Aorta (tissue), 5 donors: ENCODE measurements around the gene PICK1. TPM values are rescaled to one million over a fixed set of nuclear protein-coding genes. Genes with fewer than 3 reads are reported as not detected.
"Not testable (repeated sequence)": the region's sequence is repeated elsewhere in the genome, so short reads cannot be mapped to it uniquely, and the experiment has no call there.

ENCODE experiments used
- ATAC-seq: fragments of 200-7000 bp; cut with Tn5 transposase; one replicate; pipeline ENCODE4 v1.9.1; 2022; ENCODE audit warnings: moderate library complexity; ENCODE audit not compliant: low FRiP score
- DNase-seq, 2 donors: peaks; one replicate each; pipeline ENCODE4 v3.0.0-alpha.2; 2020
- H3K27ac ChIP-seq, 2 donors: one replicate each; pipeline ENCODE4 v1.5.1; 2013; ENCODE audit warnings: low read length in 2 of 2, mild to moderate bottlenecking in 2 of 2, moderate library complexity in 2 of 2, control low read depth in 1 of 2, inconsistent platforms in 1 of 2, low read depth in 1 of 2
- H3K27me3 ChIP-seq, 2 donors: one replicate each; pipeline ENCODE4 v1.6.1; 2013; ENCODE audit warnings: control low read depth in 1 of 2, low read length in 1 of 2, mild to moderate bottlenecking in 1 of 2, moderate library complexity in 1 of 2; ENCODE audit not compliant: insufficient read depth in 2 of 2, control insufficient read depth in 1 of 2
- H3K36me3 ChIP-seq, 2 donors: one replicate each; pipeline ENCODE4 v1.6.1; 2013; ENCODE audit warnings: control low read depth in 1 of 2, low read length in 1 of 2, mild to moderate bottlenecking in 1 of 2; ENCODE audit not compliant: insufficient read depth in 2 of 2, control insufficient read depth in 1 of 2
- H3K4me1 ChIP-seq, 2 donors: one replicate each; pipeline ENCODE4 v1.6.1; 2013; ENCODE audit warnings: low read length in 2 of 2, control low read depth in 1 of 2, mild to moderate bottlenecking in 1 of 2, moderate library complexity in 1 of 2; ENCODE audit not compliant: insufficient read depth in 2 of 2, control insufficient read depth in 1 of 2
- H3K4me3 ChIP-seq, 2 donors: one replicate each; pipeline ENCODE4 v1.5.1; 2013; ENCODE audit warnings: low read length in 2 of 2, control low read depth in 1 of 2, mild to moderate bottlenecking in 1 of 2
- H3K9me3 ChIP-seq: one replicate; pipeline ENCODE4 v1.6.1; 2013; ENCODE audit warnings: mild to moderate bottlenecking, low read length; ENCODE audit not compliant: control insufficient read depth
- WGBS, 2 donors: extraction: QIAGEN DNeasy Blood & Tissue Kit; methylation state at CpG; one replicate each; pipeline ENCODE4 v1.1.7; 2013; 5-methylcytosine and 5-hydroxymethylcytosine counted together
- intact Hi-C, 2 donors: fragments of 100-400 bp; cut with DNase I; formaldehyde crosslinking; loops; one replicate each; pipeline versions ENCODE4 v1.14.2 to v1.15.0; 2022
- polyA plus RNA-seq, 2 donors: library from polyadenylated mRNA; stranded (reverse); fragments of 200-250 nt; gene quantifications; one replicate each; pipeline ENCODE4 v1.2.3, GENCODE V29; 2013
- total RNA-seq, 2 donors: library from RNA; stranded (reverse); fragmentation: NEBNext Ultra II Directional; extraction: Animal tissue kit (Norgen Biotek cat#: 25700); gene quantifications; one replicate each; pipeline ENCODE4 v1.2.1, GENCODE V29; 2021
- donor health status: healthy with polysubstance abuse.
- donor health status: Bipolar disorder and iron deficiency.
- donor health status: DM: no; HTN: no; CAD: no.
- donor health status: DM: no; HTN: no; CAD: no.
- donor health status: DM: yes; HTN: yes; CAD: no.

PICK1 gene
- total and polyA plus RNA-seq, 4 donors = 9.5 to 46.2 (median 25.7) TPM

DNA sequence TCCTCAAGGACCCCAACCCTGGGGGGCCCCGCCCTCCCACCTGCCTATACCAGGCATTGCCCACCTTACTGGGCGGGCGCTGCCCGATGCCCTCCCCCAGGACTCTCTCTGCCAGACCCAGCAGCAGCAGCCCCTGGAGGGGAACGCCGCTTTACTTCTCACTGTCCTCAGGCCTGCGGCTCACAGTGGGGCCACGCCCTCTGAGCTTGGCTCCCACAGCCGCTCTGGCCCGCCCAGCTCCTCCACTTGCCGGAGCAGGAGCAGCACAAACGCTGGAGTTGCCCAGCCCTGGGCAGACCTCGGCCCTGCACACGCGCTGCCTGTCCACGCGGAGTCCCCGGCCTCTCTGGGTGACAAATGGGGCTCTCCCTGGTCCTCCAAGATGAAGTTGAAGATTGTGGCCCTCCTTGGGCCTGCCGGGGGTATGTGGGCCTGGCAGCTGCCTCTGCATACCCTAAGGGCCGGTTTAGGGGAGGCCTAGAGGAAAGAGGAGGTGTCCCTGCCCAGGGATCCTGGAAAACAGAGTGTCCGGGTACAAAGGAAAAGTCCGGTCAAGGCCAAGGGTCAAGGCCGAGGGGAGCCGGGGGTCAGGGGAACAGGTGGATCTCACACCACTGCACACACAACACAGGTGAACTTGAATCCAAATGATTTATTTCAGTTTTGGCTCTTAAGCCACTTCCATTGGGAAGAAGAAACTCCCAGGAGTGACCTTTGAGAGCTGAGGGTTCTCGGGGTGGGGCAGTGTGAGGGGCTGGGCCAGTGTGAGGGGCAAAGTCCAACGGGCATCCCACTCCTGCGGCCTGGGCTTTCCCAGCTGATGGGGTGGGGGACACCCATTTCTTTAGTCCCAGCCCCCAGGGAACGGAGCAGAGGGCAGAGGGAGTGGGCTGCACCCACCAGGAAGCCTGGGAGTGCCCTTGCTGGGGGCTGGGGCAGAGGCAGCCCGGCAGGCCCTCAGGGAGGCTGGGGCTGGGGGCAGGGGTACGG is 54.0 kb downstream of the PICK1 start:
- intact Hi-C loops = loop anchor here in 1 of 2 donors (5.0 kb wide), 1 partner anchor 71 kb away; the partner anchor contains the start of gene PLA2G6
- Histone ChIP-seq H3K27me3 (no peaks in the 10 kb centered on the region), H3K36me3 (no peaks in the 10 kb centered on the region), H3K9me3 (no peaks in the 10 kb centered on the region), H3K27ac (no peak overlapping the region), H3K4me3 (no peak overlapping the region), H3K4me1 (no peaks in the 10 kb centered on the region)
- 87 to 90% methylated on average over 30 of the region's 30 CpGs for WGBS, 2 donors
- ATAC-seq (no peak), DNase-seq (peak in 1 of 2 donors; percentile 75)

DNA sequence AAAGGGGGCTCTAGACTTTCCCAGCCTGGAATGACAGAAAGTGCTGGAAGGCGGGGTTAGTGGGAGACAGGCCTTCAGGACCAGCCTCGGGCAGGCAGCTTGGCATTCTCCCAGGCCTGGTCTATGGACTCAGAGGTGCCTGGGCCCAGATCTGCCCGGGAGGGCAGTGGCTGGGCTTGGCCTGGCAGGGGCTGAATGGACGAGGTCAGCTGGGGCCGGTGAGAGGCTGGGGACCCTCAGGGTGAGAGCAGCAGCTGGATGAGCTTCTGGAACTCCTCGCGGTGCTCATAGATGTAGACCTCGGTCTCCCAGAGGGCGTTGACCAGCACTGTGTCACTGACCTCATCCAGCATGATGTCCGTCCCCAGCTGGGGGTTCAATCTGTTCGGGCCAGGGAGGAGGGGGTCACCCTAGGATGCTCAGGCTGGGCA is 54.7 kb downstream of the PICK1 start:
- Histone ChIP-seq H3K4me3 (no peak overlapping the region), H3K27ac (no peak overlapping the region), H3K27me3 (no peaks in the 10 kb centered on the region), H3K4me1 (no peaks in the 10 kb centered on the region), H3K36me3 (no peaks in the 10 kb centered on the region), H3K9me3 (no peaks in the 10 kb centered on the region)
- no peak for ATAC-seq
- intact Hi-C loops = loop anchor here in 1 of 2 donors (5.0 kb wide), 1 partner anchor 70 kb away; the partner anchor contains the start of gene PLA2G6
- 62 to 69% methylated on average over 11 of the region's 11 CpGs for WGBS, 2 donors
- DNase-seq = peak in 1 of 2 donors; percentile 72

GRCh38 chr22:38112381-38112780 is 55.2 kb downstream of the PICK1 start:
- H3K4me1 ChIP-seq = no peaks in the 10 kb centered on the region
- intact Hi-C loops = loop anchor here in 1 of 2 donors (5.0 kb wide), 1 partner anchor 70 kb away; the partner anchor contains the start of gene PLA2G6

GRCh38 chr22:38114484-38115398 is 57.5 kb downstream of the PICK1 start:
- WGBS, 2 donors = 45 to 51% methylated on average over 31 to 32 of the region's 32 CpGs
- intact Hi-C loops = loop anchor here (1.0 to 5.0 kb wide), 3 partner anchors 68 to 239 kb away; partner anchors contain the start of gene PLA2G6 (in 1 of the 2)
- peak; percentile 85 for ATAC-seq
- Histone ChIP-seq H3K4me1 (no peaks in the 10 kb centered on the region), H3K36me3 (no peaks in the 10 kb centered on the region), H3K4me3 (no peak overlapping the region), H3K9me3 (no peaks in the 10 kb centered on the region), H3K27ac (no peak overlapping the region), H3K27me3 (no peaks in the 10 kb centered on the region)
- peak; percentile 91 to 96 for DNase-seq

More at GRCh38 chr22:38112381-38112780, 55.2 kb downstream of the PICK1 start:
- Histone ChIP-seq H3K36me3 (no peaks in the 10 kb centered on the region), H3K27ac (no peak overlapping the region), H3K4me3 (no peak overlapping the region), H3K27me3 (no peaks in the 10 kb centered on the region), H3K9me3 (no peaks in the 10 kb centered on the region)
- peak in 1 of 2 donors; percentile 71 for DNase-seq
- 94 to 95% methylated on average over 20 to 22 of the region's 22 CpGs for WGBS, 2 donors
- ATAC-seq = no peak

DNA sequence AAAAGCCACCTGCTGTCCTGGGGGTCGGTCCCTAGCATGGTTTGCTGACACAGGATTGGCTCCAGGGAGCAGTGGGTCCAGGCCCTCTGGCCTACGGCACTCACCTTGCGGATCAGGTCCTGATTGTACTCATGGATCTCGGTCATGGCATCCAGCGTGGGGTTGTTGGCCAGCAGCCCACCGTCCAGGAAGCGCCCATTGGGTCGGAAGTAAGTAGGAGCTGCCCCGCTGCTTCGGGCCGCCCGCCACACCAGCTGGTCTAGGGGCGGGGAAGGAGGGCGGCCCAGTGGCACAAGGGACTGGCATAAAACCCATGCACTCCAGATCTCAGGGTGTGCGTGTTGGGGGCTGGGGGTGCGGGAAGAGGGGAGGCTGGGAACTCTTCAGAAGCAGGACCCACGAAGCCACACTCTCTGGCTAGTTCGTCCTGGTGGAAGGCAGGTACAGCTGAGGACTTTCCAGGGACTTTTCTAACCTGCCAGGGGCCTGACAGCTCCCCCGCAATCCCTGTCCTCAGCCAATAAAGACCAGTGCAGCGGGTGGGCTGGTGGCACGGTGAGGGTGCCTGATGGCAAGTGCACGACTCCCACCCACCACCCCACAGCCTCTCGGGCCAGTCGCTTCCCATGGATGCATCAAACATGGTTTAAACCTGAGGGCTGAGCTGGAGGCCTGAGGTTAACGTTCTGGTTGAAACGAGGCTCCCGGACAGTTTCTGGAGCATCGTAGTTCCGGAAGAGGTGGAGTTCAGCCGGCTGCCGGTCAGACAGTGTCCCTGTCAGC is 58.4 kb downstream of the PICK1 start:
- peak; percentile 35 to 77 for DNase-seq
- no peaks in the 10 kb centered on the region for H3K36me3 ChIP-seq
- ATAC-seq = no peak
- H3K9me3 ChIP-seq = no peaks in the 10 kb centered on the region
- WGBS, 2 donors = 96 to 97% methylated on average over 31 of the region's 31 CpGs
- H3K4me3 ChIP-seq = no peak overlapping the region
- intact Hi-C loops = loop anchor here (1.0 to 5.0 kb wide), 2 partner anchors 237 to 238 kb away; no protein-coding TSS in a partner anchor
- no peak overlapping the region for H3K27ac ChIP-seq
- no peaks in the 10 kb centered on the region for H3K4me1 ChIP-seq
- no peaks in the 10 kb centered on the region for H3K27me3 ChIP-seq

DNA sequence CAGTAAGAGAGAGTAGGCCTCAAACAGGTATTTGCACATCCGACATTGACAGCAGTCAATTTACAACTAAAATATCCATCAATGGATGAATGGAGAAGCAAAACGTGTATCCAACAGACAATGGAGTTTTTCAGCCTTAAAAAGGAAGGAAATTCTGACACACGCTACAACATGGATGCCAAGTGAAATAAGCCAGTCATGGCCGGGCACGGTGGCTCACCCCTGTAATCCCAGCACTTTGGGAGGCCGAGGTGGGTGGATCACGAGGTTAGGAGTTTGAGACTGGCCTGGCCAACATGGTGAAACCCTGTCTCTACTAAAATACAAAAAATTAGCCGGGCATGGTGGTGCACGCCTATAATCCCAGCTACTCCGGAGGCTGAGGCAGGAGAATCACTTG is 60.4 kb downstream of the PICK1 start:
- DNase-seq = peak; percentile 15 to 33
- not testable (repeated sequence) for H3K27me3 ChIP-seq, H3K36me3 ChIP-seq, H3K27ac ChIP-seq, H3K4me3 ChIP-seq, H3K9me3 ChIP-seq, H3K4me1 ChIP-seq, ATAC-seq
- 89 to 91% methylated on average over 10 of the region's 10 CpGs for WGBS, 2 donors
- intact Hi-C loops = loop anchor here in 1 of 2 donors (5.0 kb wide), 1 partner anchor 235 kb away; no protein-coding TSS in a partner anchor

DNA sequence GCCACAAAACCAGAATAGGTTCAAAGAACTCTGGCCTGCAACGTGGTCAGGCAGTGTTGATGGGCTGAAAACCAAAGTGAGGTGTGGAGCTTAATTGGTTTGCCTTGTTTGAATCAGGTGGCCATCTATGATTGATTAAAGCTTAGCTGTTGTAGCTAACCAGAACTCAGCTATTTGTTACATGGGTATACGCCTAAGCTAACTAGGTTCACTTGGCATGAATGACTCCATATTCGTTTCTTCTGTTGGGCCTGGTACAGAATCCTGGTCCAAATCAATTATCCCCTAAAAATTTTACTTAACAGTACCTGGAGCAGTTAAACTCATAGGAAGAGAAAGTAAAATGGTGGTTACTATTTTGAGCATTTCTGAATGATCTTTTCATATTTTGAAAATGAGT is 61.0 kb downstream of the PICK1 start:
- H3K36me3 ChIP-seq = no peaks in the 10 kb centered on the region
- no peak overlapping the region for H3K27ac ChIP-seq
- DNase-seq = no peak
- no peak overlapping the region for H3K4me3 ChIP-seq
- no peak for ATAC-seq
- H3K4me1 ChIP-seq = no peaks in the 10 kb centered on the region
- intact Hi-C loops = loop anchor here in 1 of 2 donors (5.0 kb wide), 1 partner anchor 234 kb away; no protein-coding TSS in a partner anchor
- no peaks in the 10 kb centered on the region for H3K9me3 ChIP-seq
- WGBS, 2 donors = 94 to 95% methylated on average over 3 of the region's 3 CpGs
- no peaks in the 10 kb centered on the region for H3K27me3 ChIP-seq
